Measurements from ENCODE around the gene IRX4.

Gene IRX4

DNA sequence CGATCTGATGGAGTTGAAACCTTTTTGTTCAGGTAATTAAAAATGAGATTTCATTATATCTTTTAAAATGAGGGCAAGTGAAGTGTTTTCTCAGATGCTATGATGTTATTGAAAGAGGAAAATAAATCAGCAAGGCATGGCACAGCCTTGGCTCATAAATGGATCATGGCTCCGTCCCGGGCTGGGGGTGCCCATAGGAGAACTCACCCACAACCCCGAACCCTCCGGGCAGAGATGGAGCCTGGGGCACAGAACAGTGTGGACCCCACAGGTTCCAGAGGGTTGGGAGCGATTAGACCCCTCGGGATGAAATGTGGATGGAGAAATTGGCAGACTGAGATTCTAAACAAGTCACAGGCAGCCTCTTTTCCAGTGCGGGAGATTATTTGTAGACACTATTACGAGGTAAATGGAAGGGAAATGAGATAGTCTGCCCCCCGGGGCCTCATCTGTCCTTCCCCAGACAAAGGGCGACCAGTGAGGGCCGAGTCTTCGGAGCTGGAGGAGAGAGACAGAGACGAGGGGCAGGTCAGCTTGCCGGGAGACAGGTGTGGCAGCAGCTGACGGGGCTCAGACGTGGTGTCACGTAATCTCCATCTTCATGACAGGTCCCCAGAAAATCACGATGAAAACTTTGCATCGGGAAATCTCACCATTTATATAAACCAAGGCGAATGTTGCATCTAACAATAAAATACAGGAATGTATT lies 47.9 kb downstream of the IRX4 start:
- Histone ChIP-seq H3K9ac (ENCODE audit: low read length in 2 of 2) (no peak overlapping the region), H3K27me3 (ENCODE audit: control insufficient read depth in 1 of 2, insufficient read depth in 2 of 2, low read length in 2 of 2) (peaks cover 8% of the 10 kb centered on the region in 2 donors), H3K27ac (ENCODE audit: low read length) (no peak overlapping the region), H3K4me1 (ENCODE audit: control insufficient read depth, insufficient read depth, low read length) (no peaks in the 10 kb centered on the region), H3K36me3 (ENCODE audit: control insufficient read depth in 2 of 2, insufficient read depth in 2 of 2, low read length in 2 of 2) (no peaks in the 10 kb centered on the region), H3K9me3 (ENCODE audit: control insufficient read depth in 2 of 2, low read length in 2 of 2) (no peaks in the 10 kb centered on the region), H3K4me3 (ENCODE audit: low read length in 2 of 2) (no peak overlapping the region)

DNA sequence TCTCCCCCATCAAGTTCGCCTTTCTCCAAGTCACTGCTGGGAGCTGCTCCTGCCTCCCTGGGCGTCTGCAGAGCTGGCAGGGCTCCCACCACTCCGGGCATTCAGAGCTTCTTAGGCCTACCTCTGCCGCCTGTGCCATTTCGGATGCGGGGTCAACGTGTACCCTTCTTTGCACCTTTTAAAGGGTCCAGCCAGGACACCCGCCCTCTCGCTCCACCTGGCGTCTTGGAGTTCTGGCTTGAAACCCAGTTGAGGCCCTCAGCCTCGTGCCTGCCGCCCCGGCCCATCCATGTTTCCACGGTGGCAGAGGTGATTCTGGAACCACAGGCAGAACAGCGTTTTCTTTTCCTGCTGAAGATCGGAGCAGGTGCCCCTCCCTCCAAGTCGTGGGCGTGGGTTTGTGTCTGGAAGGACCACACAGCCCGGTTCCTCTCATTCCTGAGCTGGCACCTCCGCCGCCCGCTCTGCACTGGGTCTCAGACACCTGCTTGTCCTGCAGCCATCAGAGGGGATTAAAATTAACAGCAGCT lies 48.6 kb downstream of the IRX4 start:
- Histone ChIP-seq H3K9ac (ENCODE audit: low read length in 2 of 2) (no peak overlapping the region), H3K27ac (ENCODE audit: low read length) (no peak overlapping the region), H3K4me3 (ENCODE audit: low read length in 2 of 2) (no peak overlapping the region), H3K4me1 (ENCODE audit: control insufficient read depth, insufficient read depth, low read length) (no peaks in the 10 kb centered on the region), H3K27me3 (ENCODE audit: control insufficient read depth in 1 of 2, insufficient read depth in 2 of 2, low read length in 2 of 2) (peaks cover 6 to 8% of the 10 kb centered on the region in 2 donors), H3K9me3 (ENCODE audit: control insufficient read depth in 2 of 2, low read length in 2 of 2) (no peaks in the 10 kb centered on the region), H3K36me3 (ENCODE audit: control insufficient read depth in 2 of 2, insufficient read depth in 2 of 2, low read length in 2 of 2) (no peaks in the 10 kb centered on the region)

DNA sequence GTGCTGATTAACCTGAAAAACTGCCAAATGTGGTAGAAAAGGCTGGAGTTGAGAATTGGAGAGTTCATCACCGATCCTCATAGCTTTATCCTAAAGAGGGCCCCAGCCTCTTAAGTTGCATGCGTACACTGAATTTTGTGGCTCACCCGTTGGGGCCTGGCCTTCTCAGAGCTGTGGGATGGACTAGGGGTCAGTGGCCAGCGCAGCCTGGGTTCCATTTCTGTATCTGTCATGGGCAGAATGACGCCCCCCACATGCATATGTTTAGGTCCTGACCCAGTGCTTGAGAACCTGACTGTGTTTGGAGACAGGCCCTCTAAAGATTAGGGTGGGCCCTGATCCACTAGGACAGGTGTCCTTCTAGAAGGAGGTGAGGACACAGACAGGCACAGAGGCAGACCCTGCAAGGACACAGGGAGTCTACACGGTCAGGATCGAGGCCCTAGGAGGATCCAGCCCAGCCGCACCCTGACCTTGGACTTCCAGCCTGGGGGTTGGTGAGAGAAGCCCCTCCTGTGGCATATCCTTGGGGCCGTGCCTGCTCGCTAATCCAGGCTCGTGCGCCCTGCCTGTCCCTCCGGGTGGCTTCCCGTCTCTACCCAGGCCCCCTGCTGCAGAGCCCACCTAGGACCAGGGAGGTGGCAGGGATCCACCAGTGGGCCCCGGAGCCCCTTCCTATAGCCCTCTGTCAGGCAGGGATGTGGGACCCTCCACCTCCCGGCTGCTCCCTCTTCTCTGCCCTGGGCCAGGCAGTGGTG lies 49.3 kb downstream of the IRX4 start:
- no peak overlapping the region for H3K9ac ChIP-seq (ENCODE audit: low read length in 2 of 2)
- no peaks in the 10 kb centered on the region for H3K9me3 ChIP-seq (ENCODE audit: control insufficient read depth in 2 of 2, low read length in 2 of 2)
- no peak overlapping the region for H3K27ac ChIP-seq (ENCODE audit: low read length)
- H3K4me3 ChIP-seq (ENCODE audit: low read length in 2 of 2): no peak overlapping the region
- no peaks in the 10 kb centered on the region for H3K4me1 ChIP-seq (ENCODE audit: control insufficient read depth, insufficient read depth, low read length)
- peaks cover 3 to 8% of the 10 kb centered on the region in 2 donors for H3K27me3 ChIP-seq (ENCODE audit: control insufficient read depth in 1 of 2, insufficient read depth in 2 of 2, low read length in 2 of 2)
- H3K36me3 ChIP-seq (ENCODE audit: control insufficient read depth in 2 of 2, insufficient read depth in 2 of 2, low read length in 2 of 2): no peaks in the 10 kb centered on the region

DNA sequence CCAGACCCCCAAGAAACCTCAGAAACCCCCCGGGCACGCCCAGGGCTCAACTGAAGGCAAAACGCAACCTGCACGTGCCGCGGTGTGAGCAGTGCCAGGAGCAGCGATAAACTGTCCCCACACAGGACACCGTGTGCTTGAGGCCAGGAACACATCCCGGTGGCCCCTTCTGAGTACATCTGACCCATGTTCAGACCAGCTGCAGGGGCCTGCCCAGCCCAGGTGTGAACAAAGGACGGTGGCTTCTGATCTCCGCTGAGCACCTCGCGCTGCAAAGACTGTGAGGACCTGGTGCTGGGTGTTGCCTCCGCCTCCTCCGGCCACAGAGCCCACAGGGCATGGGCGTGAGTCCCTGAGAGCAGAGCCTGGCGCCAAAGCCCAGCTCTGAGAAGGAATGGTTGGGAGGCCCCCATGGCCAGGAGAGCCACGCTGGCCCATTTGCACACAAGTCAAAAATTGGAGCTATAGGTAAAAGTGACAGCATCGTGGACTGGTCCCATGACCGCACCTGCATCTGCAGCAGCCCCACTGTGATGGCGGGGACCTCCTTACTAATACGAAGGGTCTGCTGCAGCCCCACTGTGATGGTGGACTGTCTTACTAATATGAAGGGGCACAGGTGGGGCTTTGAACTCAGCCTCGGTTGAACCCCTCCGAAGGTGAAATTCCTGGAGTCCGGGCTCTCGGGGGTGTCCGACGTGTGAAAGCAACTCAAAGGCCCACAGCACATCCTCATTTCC lies 50.0 kb downstream of the IRX4 start:
- Histone ChIP-seq H3K27ac (ENCODE audit: low read length) (no peak overlapping the region), H3K4me3 (ENCODE audit: low read length in 2 of 2) (no peak overlapping the region), H3K27me3 (ENCODE audit: control insufficient read depth in 1 of 2, insufficient read depth in 2 of 2, low read length in 2 of 2) (peaks cover 0 to 8% of the 10 kb centered on the region in 2 donors)

DNA sequence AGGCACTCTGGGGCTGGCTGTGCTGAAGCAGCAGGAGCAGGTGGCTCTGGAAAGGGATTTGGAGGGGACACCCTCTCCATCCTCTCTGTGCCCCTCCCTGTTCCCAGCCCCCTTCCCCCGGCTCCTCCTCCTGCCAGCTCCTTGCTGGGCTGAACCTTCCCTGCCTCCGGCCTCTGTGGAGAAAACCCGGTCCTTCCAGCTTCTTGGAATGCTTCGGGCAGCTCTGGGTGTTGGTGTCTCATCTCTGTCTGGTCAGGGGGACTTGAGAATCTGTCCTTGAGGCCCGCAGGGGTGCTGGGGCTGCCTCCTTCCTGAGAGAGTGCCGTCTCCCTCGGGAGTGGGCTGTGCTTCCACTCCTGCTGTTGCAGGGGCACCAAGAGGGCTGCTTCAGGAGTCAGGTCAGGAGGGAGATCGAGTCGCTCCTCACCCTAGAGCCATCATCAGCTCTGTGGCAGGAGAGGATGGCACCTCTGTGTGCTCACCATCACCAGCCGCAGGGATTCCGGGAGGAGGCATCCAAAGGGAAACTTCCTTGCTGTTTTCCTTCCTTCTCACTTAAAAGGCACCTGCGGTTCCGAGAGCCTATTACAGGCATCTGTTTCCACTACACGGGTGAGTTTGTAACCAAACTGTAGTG lies 50.9 kb downstream of the IRX4 start:
- Histone ChIP-seq H3K4me3 (ENCODE audit: low read length in 2 of 2) (no peak overlapping the region), H3K9me3 (ENCODE audit: control insufficient read depth in 2 of 2, low read length in 2 of 2) (no peaks in the 10 kb centered on the region), H3K27ac (ENCODE audit: low read length) (no peak overlapping the region), H3K36me3 (ENCODE audit: control insufficient read depth in 2 of 2, insufficient read depth in 2 of 2, low read length in 2 of 2) (no peaks in the 10 kb centered on the region), H3K4me1 (ENCODE audit: control insufficient read depth, insufficient read depth, low read length) (no peaks in the 10 kb centered on the region), H3K9ac (ENCODE audit: low read length in 2 of 2) (no peak overlapping the region), H3K27me3 (ENCODE audit: control insufficient read depth in 1 of 2, insufficient read depth in 2 of 2, low read length in 2 of 2) (peaks cover 0 to 8% of the 10 kb centered on the region in 2 donors)

More for the DNA sequence above, 50.0 kb downstream of the IRX4 start:
- no peaks in the 10 kb centered on the region for H3K4me1 ChIP-seq (ENCODE audit: control insufficient read depth, insufficient read depth, low read length)
- no peaks in the 10 kb centered on the region for H3K36me3 ChIP-seq (ENCODE audit: control insufficient read depth in 2 of 2, insufficient read depth in 2 of 2, low read length in 2 of 2)
- H3K9me3 ChIP-seq (ENCODE audit: control insufficient read depth in 2 of 2, low read length in 2 of 2): no peaks in the 10 kb centered on the region
- H3K9ac ChIP-seq (ENCODE audit: low read length in 2 of 2): no peak overlapping the region

DNA sequence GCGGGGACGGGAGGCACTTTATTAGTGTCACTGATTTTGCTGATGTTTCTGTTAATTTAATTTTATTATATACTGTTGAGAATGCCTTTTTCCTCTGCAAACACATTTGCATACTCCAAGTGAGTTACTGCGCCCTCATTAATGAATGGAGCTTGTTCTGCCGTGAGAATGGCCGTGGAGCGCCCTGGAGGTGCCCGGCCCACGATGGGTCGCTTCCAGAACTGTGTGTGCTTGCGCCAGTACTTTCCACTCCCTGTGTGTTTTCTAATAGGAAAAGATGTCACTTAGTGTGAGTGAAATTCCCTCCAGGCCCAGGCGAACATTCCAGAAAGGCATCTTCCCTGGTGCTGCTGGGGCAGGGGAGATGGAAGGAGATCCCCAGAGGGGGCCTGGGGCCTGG lies 51.5 kb downstream of the IRX4 start:
- Histone ChIP-seq H3K27me3 (ENCODE audit: control insufficient read depth in 1 of 2, insufficient read depth in 2 of 2, low read length in 2 of 2) (peaks cover 0 to 8% of the 10 kb centered on the region in 2 donors), H3K27ac (ENCODE audit: low read length) (no peak overlapping the region), H3K9me3 (ENCODE audit: control insufficient read depth in 2 of 2, low read length in 2 of 2) (no peaks in the 10 kb centered on the region), H3K4me1 (ENCODE audit: control insufficient read depth, insufficient read depth, low read length) (no peaks in the 10 kb centered on the region), H3K36me3 (ENCODE audit: control insufficient read depth in 2 of 2, insufficient read depth in 2 of 2, low read length in 2 of 2) (peaks cover 0 to 1% of the 10 kb centered on the region in 2 donors), H3K9ac (ENCODE audit: low read length in 2 of 2) (no peak overlapping the region), H3K4me3 (ENCODE audit: low read length in 2 of 2) (no peak overlapping the region)

DNA sequence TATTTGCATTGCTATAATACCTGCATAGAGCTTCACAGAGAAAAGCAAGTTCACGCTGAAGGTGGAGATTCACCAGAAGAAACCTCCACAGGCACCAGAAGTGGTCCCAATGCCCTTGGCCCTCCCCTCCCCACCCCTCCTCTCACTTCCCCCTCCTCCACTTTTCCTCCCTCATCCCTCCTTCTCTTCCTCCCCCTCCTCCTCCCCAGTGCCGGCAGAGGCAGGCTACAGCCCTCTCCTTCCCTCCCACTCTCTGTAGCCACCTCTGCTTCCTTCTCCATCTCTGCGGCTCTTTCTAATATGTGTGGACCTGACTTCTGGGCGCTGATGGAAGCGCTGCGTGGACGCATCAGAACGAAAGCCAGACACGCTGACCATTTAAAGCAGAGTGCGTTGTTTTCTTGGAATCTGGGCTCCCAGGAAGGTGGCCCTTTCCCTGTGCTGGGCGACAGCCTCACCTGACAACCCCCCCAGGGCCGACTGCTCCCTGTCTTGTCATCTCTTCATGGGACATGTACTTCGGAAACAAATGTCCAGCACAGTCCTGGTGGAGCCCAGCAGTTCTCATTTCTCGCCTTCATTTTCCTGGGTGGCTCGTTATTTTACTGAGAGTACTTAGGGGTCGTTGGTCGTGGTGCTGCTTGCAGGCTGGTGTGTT lies 52.0 kb downstream of the IRX4 start:
- no peak overlapping the region for H3K9ac ChIP-seq (ENCODE audit: low read length in 2 of 2)
- no peak overlapping the region for H3K27ac ChIP-seq (ENCODE audit: low read length)
- no peak overlapping the region for H3K4me3 ChIP-seq (ENCODE audit: low read length in 2 of 2)
- H3K36me3 ChIP-seq (ENCODE audit: control insufficient read depth in 2 of 2, insufficient read depth in 2 of 2, low read length in 2 of 2): peaks cover 0 to 2% of the 10 kb centered on the region in 2 donors
- peaks cover 0 to 8% of the 10 kb centered on the region in 2 donors for H3K27me3 ChIP-seq (ENCODE audit: control insufficient read depth in 1 of 2, insufficient read depth in 2 of 2, low read length in 2 of 2)
- H3K4me1 ChIP-seq (ENCODE audit: control insufficient read depth, insufficient read depth, low read length): no peaks in the 10 kb centered on the region
- H3K9me3 ChIP-seq (ENCODE audit: control insufficient read depth in 2 of 2, low read length in 2 of 2): no peaks in the 10 kb centered on the region

DNA sequence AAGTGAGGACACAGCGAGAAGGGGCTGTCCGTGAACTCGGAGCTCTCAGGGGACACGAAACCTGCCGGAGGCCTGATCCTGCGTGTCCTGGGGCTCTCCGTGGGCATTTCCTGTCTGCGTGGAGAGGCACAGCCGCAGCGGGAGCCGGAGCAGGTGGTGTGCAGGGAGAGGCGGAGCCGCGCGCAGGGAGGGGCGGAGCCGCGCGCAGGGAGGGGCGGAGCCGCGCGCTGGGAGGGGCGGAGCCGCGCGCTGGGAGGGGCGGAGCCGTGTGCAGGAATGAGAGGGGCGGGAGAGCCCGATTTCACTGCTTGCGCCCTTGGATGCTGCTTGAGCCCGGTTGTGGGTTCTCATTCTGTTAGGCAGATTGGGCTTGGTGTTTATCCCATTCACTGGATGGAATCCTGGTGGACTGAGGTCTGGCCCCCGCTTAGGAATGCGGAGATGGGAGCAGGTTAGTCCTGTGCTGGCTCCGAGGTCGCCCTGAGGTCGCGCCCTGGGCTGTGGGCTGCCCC lies 54.8 kb downstream of the IRX4 start:
- H3K36me3 ChIP-seq (ENCODE audit: control insufficient read depth in 2 of 2, insufficient read depth in 2 of 2, low read length in 2 of 2): peaks cover 0 to 10% of the 10 kb centered on the region in 2 donors
- no peaks in the 10 kb centered on the region for H3K27me3 ChIP-seq (ENCODE audit: control insufficient read depth in 1 of 2, insufficient read depth in 2 of 2, low read length in 2 of 2)
- no peaks in the 10 kb centered on the region for H3K4me1 ChIP-seq (ENCODE audit: control insufficient read depth, insufficient read depth, low read length)
- no peak overlapping the region for H3K4me3 ChIP-seq (ENCODE audit: low read length in 2 of 2)
- H3K9ac ChIP-seq (ENCODE audit: low read length in 2 of 2): no peak overlapping the region
- no peaks in the 10 kb centered on the region for H3K9me3 ChIP-seq (ENCODE audit: control insufficient read depth in 2 of 2, low read length in 2 of 2)
- H3K27ac ChIP-seq (ENCODE audit: low read length): no peak overlapping the region
